Naive thymus-derived CD4-positive, alpha-beta T cell (primary cell): Measurements from ENCODE around the gene GPR183. TPM values are rescaled to one million over a fixed set of nuclear protein-coding genes. Genes with fewer than 3 reads are reported as not detected.
A peak's percentile ranks its signal among the peaks of the same experiment; 100 is the strongest.

Source experiments
- ATAC-seq: fragments of 150-1000 bp; cut with Tn5 transposase; 2 replicates; pipeline ENCODE4 v1.10.0; 2021; ENCODE audit warnings: mild to moderate bottlenecking, moderate library complexity
- CTCF ChIA-PET: fragments of 350-600 bp; sonication (Branson Sonifier 250); formaldehyde crosslinking; loops from one replicate; lab custom pipeline; 2021; ENCODE audit warnings: antibody characterized with exemption; lab: Charles Lee
- POLR2A ChIA-PET: fragments of 350-600 bp; sonication (Branson Sonifier 250); formaldehyde crosslinking; loops from one replicate; lab custom pipeline; 2021; ENCODE audit warnings: antibody characterized with exemption, inconsistent platforms; lab: Charles Lee
- DNase-seq, 9 donors: peaks; one replicate each; pipeline versions ENCODE4 v3.0.0 to v3.0.0-alpha.2; 2020 to 2022; ENCODE audit warnings: mixed read lengths in 1 of 9
- H3K27ac ChIP-seq: one replicate; pipeline ENCODE4 v1.7.0; 2013; ENCODE audit warnings: mild to moderate bottlenecking, low read depth, low read length, moderate library complexity
- H3K27me3 ChIP-seq, 2 donors: one replicate each; pipeline ENCODE4 v1.7.0; 2013; ENCODE audit warnings: low read length in 2 of 2, mild to moderate bottlenecking in 2 of 2, moderate library complexity in 2 of 2; ENCODE audit not compliant: control insufficient read depth in 2 of 2, insufficient read depth in 2 of 2
- H3K36me3 ChIP-seq, 3 experiments: 1 replicate in 2 of 3; 2 replicates in 1 of 3; pipeline ENCODE4 v1.7.0; 2013; ENCODE audit warnings: low read length in 3 of 3, mild to moderate bottlenecking in 3 of 3, moderate library complexity in 1 of 3; ENCODE audit not compliant: insufficient read depth in 3 of 3, control insufficient read depth in 2 of 3
- H3K4me1 ChIP-seq, 2 donors: one replicate each; pipeline ENCODE4 v1.7.0; 2013; ENCODE audit warnings: low read length in 2 of 2, mild to moderate bottlenecking in 2 of 2, moderate library complexity in 1 of 2; ENCODE audit not compliant: control insufficient read depth in 2 of 2, insufficient read depth in 2 of 2
- H3K4me3 ChIP-seq: 2 replicates; pipeline ENCODE4 v1.7.0; 2013; ENCODE audit warnings: mild to moderate bottlenecking, low read length
- H3K9me3 ChIP-seq, 3 experiments: 1 replicate in 2 of 3; 2 replicates in 1 of 3; pipeline ENCODE4 v1.7.0; 2013; ENCODE audit warnings: low read length in 3 of 3; ENCODE audit not compliant: control insufficient read depth in 2 of 3
- H3K27ac Mint-ChIP-seq, 9 donors: one replicate each; pipeline ENCODE4 v1.8.0; 2020 to 2022; ENCODE audit warnings: mixed read lengths in 9 of 9, mild to moderate bottlenecking in 8 of 9, moderate library complexity in 5 of 9, inconsistent platforms in 2 of 9
- H3K27me3 Mint-ChIP-seq, 5 donors: one replicate each; pipeline ENCODE4 v1.8.0; 2021 to 2022; ENCODE audit warnings: mixed read lengths in 5 of 5, mild to moderate bottlenecking in 1 of 5
- H3K36me3 Mint-ChIP-seq, 5 donors: one replicate each; pipeline ENCODE4 v1.8.0; 2020 to 2022; ENCODE audit warnings: mixed read lengths in 5 of 5, mild to moderate bottlenecking in 3 of 5, inconsistent platforms in 1 of 5
- H3K4me1 Mint-ChIP-seq, 7 donors: one replicate each; pipeline ENCODE4 v1.8.0; 2020 to 2022; ENCODE audit warnings: mixed read lengths in 7 of 7, mild to moderate bottlenecking in 3 of 7, inconsistent platforms in 1 of 7
- H3K4me3 Mint-ChIP-seq, 10 donors: one replicate each; pipeline ENCODE4 v1.8.0; 2020 to 2022; ENCODE audit warnings: mild to moderate bottlenecking in 10 of 10, mixed read lengths in 10 of 10, moderate library complexity in 6 of 10, inconsistent platforms in 2 of 10
- H3K9me3 Mint-ChIP-seq, 11 donors: one replicate each; pipeline ENCODE4 v1.8.0; 2020 to 2022; ENCODE audit warnings: mixed read lengths in 11 of 11, mild to moderate bottlenecking in 4 of 11, inconsistent platforms in 1 of 11, moderate library complexity in 1 of 11
- intact Hi-C, 2 donors: fragments of 100-400 bp; cut with micrococcal nuclease; formaldehyde crosslinking; loops; one replicate each; pipeline ENCODE4 v1.15.1; 2023
- polyA plus RNA-seq, 2 donors: library from polyadenylated mRNA; unstranded; fragments of 300-500 nt; fragmentation: Illumina TruSeq; gene quantifications; one replicate each; pipeline ENCODE4 v1.2.3, GENCODE V29; 2021
- total RNA-seq, 6 experiments: library from RNA in 5 of 6; stranded (reverse) in 5 of 6; gene quantifications; 1 replicate in 5 of 6; 2 replicates in 1 of 6; pipeline ENCODE4 v1.2.3 and lab custom pipeline; 2021 to 2026

GPR183 gene
- total and polyA plus RNA-seq, 7 experiments from 2014 or later, result 26.8 to 241 (median 216) TPM

GRCh38 chr13:99342723-99343315 is 35.6 kb upstream of the GPR183 start:
- ATAC-seq (peak; percentile 39), DNase-seq (no peak)
- peak overlapping the region in 6 of 9 donors; percentile 28 to 99 (median 70) for H3K27ac Mint-ChIP-seq
- intact Hi-C loops, result no loop called here
- peaks cover 2 to 58% (median 5%) of the 10 kb centered on the region in 3 experiments for H3K36me3 ChIP-seq
- peak overlapping the region in 1 of 10 donors; percentile 27 for H3K4me3 Mint-ChIP-seq
- H3K9me3 ChIP-seq, result no peaks in the 10 kb centered on the region
- H3K27me3 Mint-ChIP-seq, result no peaks in the 10 kb centered on the region
- POLR2A ChIA-PET, result interaction anchor here (0.6 to 4.9 kb wide), 5 partner anchors 9 to 45 kb away, joined by 3 to 49 read pairs (median 3); no protein-coding TSS in a partner anchor
- H3K4me1 ChIP-seq, result peaks cover 31 to 50% of the 10 kb centered on the region in 2 donors
- peaks cover 0 to 3% (median 0%) of the 10 kb centered on the region in 11 donors for H3K9me3 Mint-ChIP-seq
- CTCF ChIA-PET, result interaction anchor here (2.3 to 2.4 kb wide), 2 partner anchors 9 to 18 kb away, joined by 7 to 10 read pairs; no protein-coding TSS in a partner anchor
- H3K27ac ChIP-seq, result no peak overlapping the region
- H3K4me3 ChIP-seq, result no peak overlapping the region
- peaks cover 18 to 72% (median 58%) of the 10 kb centered on the region in 5 donors for H3K36me3 Mint-ChIP-seq
- H3K4me1 Mint-ChIP-seq, result peaks cover 32 to 94% (median 77%) of the 10 kb centered on the region in 7 donors
- H3K27me3 ChIP-seq, result no peaks in the 10 kb centered on the region

- no peaks in the 10 kb centered on the region for H3K27me3 ChIP-seq
- Mint-ChIP-seq H3K4me3 (peak overlapping the region in 3 of 10 donors; percentile 22 to 65 (median 23)), H3K27ac (peak overlapping the region in 7 of 9 donors; percentile 28 to 99 (median 77)), H3K27me3 (no peaks in the 10 kb centered on the region), H3K9me3 (peaks cover 0 to 3% (median 0%) of the 10 kb centered on the region in 11 donors), H3K36me3 (peaks cover 18 to 69% (median 56%) of the 10 kb centered on the region in 5 donors), H3K4me1 (peaks cover 32 to 94% (median 77%) of the 10 kb centered on the region in 7 donors)
- ChIA-PET POLR2A (interaction anchor here (0.8 to 5.4 kb wide), 9 partner anchors 10 to 39 kb away, joined by 3 to 57 read pairs (median 6); partner anchors contain the start of gene GPR183), CTCF (interaction anchor here (0.7 to 2.3 kb wide), 6 partner anchors 10 to 142 kb away, joined by 3 to 10 read pairs (median 4); no protein-coding TSS in a partner anchor)
- no peak for ATAC-seq
- intact Hi-C loops, result loop anchor here in 1 of 2 donors (2.0 kb wide), 1 partner anchor 19 kb away; no protein-coding TSS in a partner anchor
- no peak overlapping the region for H3K4me3 ChIP-seq
- peaks cover 31 to 50% of the 10 kb centered on the region in 2 donors for H3K4me1 ChIP-seq
- no peaks in the 10 kb centered on the region for H3K9me3 ChIP-seq
- peaks cover 0 to 52% (median 5%) of the 10 kb centered on the region in 3 experiments for H3K36me3 ChIP-seq
- DNase-seq, result no peak
- no peak overlapping the region for H3K27ac ChIP-seq
Observed at GRCh38 chr13:99341969-99342722, 34.9 kb upstream of the GPR183 start.

DNA sequence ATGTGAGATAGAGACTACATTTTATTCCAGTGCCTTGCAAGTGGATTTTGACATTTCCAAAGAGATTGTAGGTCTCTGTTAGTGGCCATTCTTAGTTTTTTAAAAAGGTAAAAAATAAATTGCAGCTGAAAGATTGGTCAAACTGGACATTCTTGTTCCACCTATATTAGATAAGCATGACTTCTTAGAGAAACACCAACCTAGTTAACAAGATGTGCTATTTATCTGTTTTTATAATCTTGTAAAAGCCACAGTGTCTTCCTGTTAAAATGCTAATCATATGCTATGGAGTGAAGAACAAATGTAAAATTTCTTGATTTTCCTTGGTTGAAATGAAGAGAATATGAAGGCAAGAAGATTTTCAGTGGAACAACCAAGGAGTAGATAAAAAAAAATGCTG is 33.4 kb upstream of the GPR183 start:
- intact Hi-C loops, result loop anchor here (1.0 to 2.0 kb wide), 2 partner anchors 18 kb away; no protein-coding TSS in a partner anchor
- Mint-ChIP-seq H3K36me3 (peaks cover 12 to 67% (median 47%) of the 10 kb centered on the region in 5 donors), H3K9me3 (peaks cover 0 to 3% (median 0%) of the 10 kb centered on the region in 11 donors), H3K27ac (peak overlapping the region in 8 of 9 donors; percentile 46 to 96 (median 84)), H3K4me1 (peaks cover 42 to 95% (median 79%) of the 10 kb centered on the region in 7 donors), H3K27me3 (no peaks in the 10 kb centered on the region), H3K4me3 (peak overlapping the region; percentile 23 to 79 (median 63))
- ChIA-PET POLR2A (interaction anchor here (0.8 to 5.4 kb wide), 10 partner anchors 10 to 69 kb away, joined by 3 to 57 read pairs (median 5); partner anchors contain the start of gene GPR183), CTCF (interaction anchor here (0.6 to 2.3 kb wide), 5 partner anchors 11 to 140 kb away, joined by 3 to 10 read pairs (median 7); partner anchors contain the start of gene UBAC2)
- Histone ChIP-seq H3K9me3 (no peaks in the 10 kb centered on the region), H3K4me3 (peak overlapping the region; percentile 42), H3K4me1 (peaks cover 38 to 39% of the 10 kb centered on the region in 2 donors), H3K36me3 (peaks cover 0 to 42% (median 5%) of the 10 kb centered on the region in 3 experiments), H3K27ac (peak overlapping the region; percentile 41), H3K27me3 (no peaks in the 10 kb centered on the region)
- no peak for ATAC-seq
- no peak for DNase-seq

- ATAC-seq, result peak; percentile 76
- no peaks in the 10 kb centered on the region for H3K9me3 ChIP-seq
- H3K4me1 ChIP-seq, result peaks cover 39 to 41% of the 10 kb centered on the region in 2 donors
- H3K27ac Mint-ChIP-seq, result peak overlapping the region in 8 of 9 donors; percentile 46 to 96 (median 88)
- ChIA-PET CTCF (interaction anchor here (0.7 to 1.9 kb wide), 5 partner anchors 20 to 70 kb away, joined by 3 to 10 read pairs (median 3); no protein-coding TSS in a partner anchor), POLR2A (interaction anchor here (0.8 to 5.4 kb wide), 11 partner anchors 10 to 68 kb away, joined by 3 to 57 read pairs (median 5); partner anchors contain the start of gene GPR183)
- DNase-seq, result peak in 6 of 9 donors; percentile 32 to 56 (median 49)
- H3K27me3 ChIP-seq, result no peaks in the 10 kb centered on the region
- peaks cover 0 to 3% (median 0%) of the 10 kb centered on the region in 11 donors for H3K9me3 Mint-ChIP-seq
- H3K4me1 Mint-ChIP-seq, result peaks cover 47 to 96% (median 82%) of the 10 kb centered on the region in 7 donors
- H3K27ac ChIP-seq, result peak overlapping the region; percentile 41
- no peaks in the 10 kb centered on the region for H3K27me3 Mint-ChIP-seq
- intact Hi-C loops, result loop anchor here (1.0 to 5.0 kb wide), 4 partner anchors 11 to 38 kb away; no protein-coding TSS in a partner anchor
- H3K36me3 ChIP-seq, result peaks cover 0 to 36% (median 5%) of the 10 kb centered on the region in 3 experiments
- H3K36me3 Mint-ChIP-seq, result peaks cover 12 to 66% (median 49%) of the 10 kb centered on the region in 5 donors
- peak overlapping the region in 9 of 10 donors; percentile 23 to 79 (median 65) for H3K4me3 Mint-ChIP-seq
- H3K4me3 ChIP-seq, result peak overlapping the region; percentile 42
Observed at GRCh38 chr13:99339736-99340397, 32.7 kb upstream of the GPR183 start.

GRCh38 chr13:99339230-99339721 is 32.1 kb upstream of the GPR183 start:
- H3K36me3 Mint-ChIP-seq, result peaks cover 12 to 66% (median 45%) of the 10 kb centered on the region in 5 donors

More at GRCh38 chr13:99339230-99339721, 32.1 kb upstream of the GPR183 start:
- intact Hi-C loops, result loop anchor here in 1 of 2 donors (1.0 to 5.0 kb wide), 2 partner anchors 12 to 37 kb away; no protein-coding TSS in a partner anchor
- Mint-ChIP-seq H3K9me3 (peaks cover 0 to 3% (median 0%) of the 10 kb centered on the region in 11 donors), H3K27me3 (no peaks in the 10 kb centered on the region), H3K27ac (peak overlapping the region in 8 of 9 donors; percentile 46 to 96 (median 88)), H3K4me1 (peaks cover 47 to 95% (median 83%) of the 10 kb centered on the region in 7 donors), H3K4me3 (peak overlapping the region in 5 of 10 donors; percentile 48 to 73 (median 66))
- H3K4me1 ChIP-seq, result peaks cover 39 to 41% of the 10 kb centered on the region in 2 donors
- H3K27ac ChIP-seq, result peak overlapping the region; percentile 41
- H3K36me3 ChIP-seq, result peaks cover 0 to 32% (median 5%) of the 10 kb centered on the region in 3 experiments
- H3K4me3 ChIP-seq, result peak overlapping the region; percentile 42
- ATAC-seq (no peak), DNase-seq (no peak)
- POLR2A ChIA-PET, result interaction anchor here (0.8 to 5.4 kb wide), 15 partner anchors 9 to 68 kb away, joined by 3 to 57 read pairs (median 5); partner anchors contain the start of gene GPR183
- CTCF ChIA-PET, result interaction anchor here (0.9 to 1.9 kb wide), 4 partner anchors 13 to 69 kb away, joined by 3 to 10 read pairs (median 4); no protein-coding TSS in a partner anchor
- H3K9me3 ChIP-seq, result no peaks in the 10 kb centered on the region
- H3K27me3 ChIP-seq, result no peaks in the 10 kb centered on the region
